Occipital lobe (tissue), 2 donors: Measurements from ENCODE around the gene JAKMIP2. TPM values are rescaled to one million over a fixed set of nuclear protein-coding genes. Genes with fewer than 3 reads are reported as not detected.

Experiments used
- DNase-seq: peaks from one replicate; lab custom pipeline; 2025; lab: John Stamatoyannopoulos, UW
- total RNA-seq: library from RNA; depleted of rRNA; stranded (reverse); fragments of >200 nt; gene quantifications from one replicate; pipeline ENCODE4 v1.2.3, GENCODE V29; 2014

JAKMIP2 gene
- total RNA-seq, 1 donor from 2014 or later: 67.7 TPM

DNA sequence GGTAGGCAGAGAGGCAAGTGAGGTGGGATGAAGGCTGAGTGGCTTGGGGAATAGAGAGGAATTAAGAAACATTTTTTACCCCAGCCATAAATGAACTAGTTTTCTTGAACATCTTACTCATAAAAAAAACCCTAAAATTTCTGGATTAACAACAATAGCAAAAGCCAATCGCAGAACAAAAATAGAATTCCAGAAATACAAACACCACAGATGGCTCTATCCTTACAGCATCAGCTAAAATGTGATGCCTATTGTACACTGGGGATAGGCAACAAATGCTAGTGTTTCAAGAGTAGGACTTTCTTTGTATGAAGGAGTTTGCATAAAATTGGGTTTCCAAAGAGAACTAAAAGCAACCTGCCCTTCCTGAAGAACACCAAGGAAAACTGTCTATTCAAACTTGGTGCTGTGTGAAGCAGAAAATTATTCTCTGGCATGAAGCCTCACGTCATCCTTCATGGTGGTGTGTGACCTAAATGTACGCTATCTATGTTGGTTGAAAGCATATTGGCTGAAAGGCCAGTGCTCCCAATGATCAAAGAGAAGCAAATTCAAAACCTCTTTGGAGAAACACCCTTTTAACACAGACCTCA lies 82.9 kb downstream of the JAKMIP2 start:
- DNase-seq: no peak

DNA sequence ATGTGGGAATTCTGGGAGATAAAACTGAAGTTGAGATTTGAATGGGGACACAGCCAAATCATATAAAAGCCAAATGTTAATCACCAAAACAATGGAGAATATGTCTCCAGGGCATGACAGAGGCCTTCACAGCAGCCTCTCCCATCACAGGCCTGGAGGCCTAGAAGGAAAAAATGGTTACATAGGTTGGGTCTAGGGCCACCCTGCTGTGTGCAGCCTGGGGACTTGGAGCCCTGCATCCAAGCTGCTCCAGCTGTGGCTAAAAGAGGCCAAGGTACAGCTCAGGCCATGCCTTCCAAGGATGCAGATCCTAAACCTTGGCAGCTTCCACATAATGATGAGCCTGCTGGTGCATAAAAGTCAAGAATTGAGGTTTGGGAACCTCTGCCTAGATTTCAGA lies 85.1 kb downstream of the JAKMIP2 start:
- DNase-seq: no peak

DNA sequence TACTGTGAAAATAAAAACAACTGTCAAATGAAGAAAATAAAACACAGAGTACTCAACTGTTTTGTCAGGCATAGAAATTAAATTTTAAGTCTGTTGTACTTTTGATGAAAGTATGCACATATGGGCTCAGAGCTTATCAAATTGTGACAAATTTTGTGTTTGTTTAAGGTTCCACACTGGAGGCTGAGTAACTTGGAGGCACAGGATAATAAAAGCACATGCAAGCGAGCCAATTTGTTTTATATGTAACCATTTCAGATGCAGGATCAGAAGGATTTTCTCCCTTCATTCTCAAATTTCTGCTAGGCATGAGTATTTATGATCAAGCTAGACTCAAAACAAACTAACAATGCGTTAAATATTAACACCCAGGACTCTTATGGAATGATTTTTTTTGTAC lies 87.8 kb downstream of the JAKMIP2 start:
- DNase-seq: no peak

DNA sequence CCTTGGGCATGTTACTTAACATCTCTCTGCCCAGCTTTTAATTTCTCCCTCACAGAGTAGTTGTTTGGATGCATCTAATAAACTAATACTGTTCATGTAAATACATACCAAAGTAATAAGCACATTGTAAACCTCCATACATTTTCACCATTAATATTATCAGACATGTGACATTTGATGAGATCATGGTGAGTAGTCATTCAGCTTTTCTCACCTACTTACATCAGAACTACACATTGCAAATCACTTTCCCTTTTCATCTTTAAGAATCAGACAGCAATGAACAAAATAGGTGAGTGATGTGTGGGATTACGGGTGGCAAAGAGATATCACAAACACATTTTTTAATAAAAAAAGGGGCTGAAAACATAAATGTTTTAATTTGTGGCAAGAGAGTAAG lies 89.3 kb downstream of the JAKMIP2 start:
- no peak for DNase-seq

DNA sequence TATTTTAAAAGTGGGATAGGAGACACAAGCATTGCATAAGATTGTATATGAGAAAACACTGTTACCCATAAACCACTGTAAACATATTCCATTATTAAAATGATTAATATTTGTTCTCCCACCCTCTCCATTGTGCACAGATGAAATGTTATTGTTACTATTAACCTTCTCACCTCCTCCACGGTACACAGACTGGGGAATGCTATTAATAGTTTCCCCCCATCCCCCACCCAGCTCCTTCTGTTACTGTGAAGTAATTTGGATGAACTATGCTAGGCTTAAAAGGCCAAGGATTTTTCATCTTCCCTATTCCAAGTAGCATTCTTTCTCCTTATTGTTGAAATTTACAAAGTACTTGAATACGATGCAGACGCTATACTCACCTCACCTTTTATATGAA lies 91.4 kb downstream of the JAKMIP2 start:
- DNase-seq: no peak

DNA sequence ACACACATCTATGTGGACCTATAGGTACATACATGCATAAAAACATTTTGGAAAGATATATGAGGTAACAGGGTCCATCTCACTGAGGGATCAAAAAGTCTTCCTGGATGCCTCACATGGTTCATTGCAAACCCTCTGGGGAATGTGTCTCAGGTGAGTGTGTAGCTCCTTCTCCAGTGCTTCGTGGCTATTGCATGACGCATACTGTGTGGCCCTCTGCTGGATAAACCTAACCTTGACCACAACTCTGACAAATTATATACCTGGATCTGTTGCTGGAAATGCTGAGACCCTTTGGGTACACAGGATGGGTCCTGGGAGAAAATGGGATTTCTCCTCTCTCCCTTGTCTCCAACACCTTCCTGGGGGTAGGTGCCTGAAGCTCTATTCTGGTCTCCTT lies 91.9 kb downstream of the JAKMIP2 start:
- DNase-seq: no peak

DNA sequence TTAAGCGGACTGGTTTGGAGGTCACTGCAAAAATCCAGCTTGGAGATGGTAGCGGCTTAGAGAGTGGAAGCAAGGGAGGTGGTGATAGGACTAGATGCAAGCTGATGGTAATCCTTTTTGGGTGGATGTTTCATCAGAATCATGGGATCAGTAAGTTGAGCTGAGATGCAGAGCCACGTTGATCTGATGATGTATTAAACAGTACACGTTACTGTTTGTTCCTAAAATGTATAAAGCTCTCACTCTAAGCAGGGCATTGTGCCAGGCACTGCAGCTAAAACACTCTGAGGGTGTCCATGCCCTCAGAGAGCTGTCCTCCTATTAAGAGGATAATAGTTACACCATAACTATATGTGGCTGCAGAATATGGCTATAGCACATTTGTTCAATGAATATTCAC lies 93.1 kb downstream of the JAKMIP2 start:
- peak; percentile 8 for DNase-seq

DNA sequence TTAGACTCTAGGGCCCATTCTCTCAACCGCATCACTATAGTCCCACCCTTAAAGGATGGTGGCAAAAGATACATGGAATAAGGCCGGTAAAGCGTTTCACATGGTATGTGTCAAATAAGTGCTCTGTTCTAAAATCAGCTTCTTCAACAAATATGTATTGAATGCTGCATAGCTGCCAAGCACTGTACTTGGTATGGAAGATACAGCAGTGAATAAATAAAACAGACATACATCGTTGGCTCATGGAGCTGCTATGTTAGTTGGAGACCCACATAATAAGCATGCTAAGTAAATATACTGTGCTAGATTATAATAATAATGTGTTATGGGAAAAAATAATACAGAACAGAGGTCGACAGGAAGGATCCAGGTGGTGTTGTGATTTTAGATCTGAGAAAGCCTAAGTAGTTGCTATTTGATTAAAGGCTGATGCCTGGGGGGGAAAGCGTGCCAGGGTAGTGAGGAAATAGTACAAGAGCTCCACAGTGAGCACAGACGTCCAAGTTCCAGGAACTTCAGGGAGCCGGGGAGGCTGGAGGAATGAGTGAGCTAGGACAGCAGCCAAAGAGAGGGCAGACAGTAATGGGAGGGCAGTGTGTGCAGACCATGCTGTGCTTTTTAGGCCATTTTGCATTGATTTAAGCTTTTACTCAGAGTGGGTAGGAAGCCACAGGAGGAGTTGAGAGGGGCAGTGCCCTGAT lies 93.7 kb downstream of the JAKMIP2 start:
- DNase-seq: peak; percentile 8

DNA sequence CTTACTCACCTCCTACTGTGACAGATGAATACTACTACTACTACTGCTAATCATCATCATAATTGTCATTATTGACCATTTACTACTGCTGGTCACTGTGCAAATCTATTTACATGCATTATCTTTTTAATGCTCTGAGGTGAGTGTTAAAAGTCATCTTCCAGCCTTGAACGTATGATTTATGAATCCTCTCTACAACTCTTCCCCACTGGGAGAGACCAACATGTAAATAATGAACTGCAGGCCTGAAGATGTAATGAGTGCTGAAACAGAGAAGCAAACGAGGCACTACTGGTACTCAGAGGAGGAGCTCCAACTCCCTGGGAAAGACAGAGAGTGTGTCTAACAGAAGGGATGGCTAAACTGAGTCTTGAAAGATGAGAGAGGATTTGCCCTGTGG lies 95.4 kb downstream of the JAKMIP2 start:
- no peak for DNase-seq

DNA sequence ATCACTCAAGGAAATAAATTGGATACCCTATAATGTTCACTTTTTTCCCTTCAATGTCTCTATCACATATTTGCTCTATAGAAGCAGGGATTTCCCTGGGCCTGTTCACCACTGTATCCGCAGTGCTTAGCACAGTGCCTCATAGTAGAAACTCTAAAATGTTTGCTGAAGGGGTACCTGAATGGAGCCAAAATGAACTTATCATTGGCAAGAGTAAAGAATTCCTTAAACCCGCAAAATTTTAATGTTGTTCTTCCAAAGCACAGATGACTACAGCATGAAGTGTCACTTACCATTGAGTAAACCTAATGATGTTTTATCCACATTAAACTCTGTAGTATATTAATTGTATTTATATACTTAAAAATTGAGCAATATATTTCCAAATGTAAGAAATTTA lies 96.1 kb downstream of the JAKMIP2 start:
- no peak for DNase-seq

DNA sequence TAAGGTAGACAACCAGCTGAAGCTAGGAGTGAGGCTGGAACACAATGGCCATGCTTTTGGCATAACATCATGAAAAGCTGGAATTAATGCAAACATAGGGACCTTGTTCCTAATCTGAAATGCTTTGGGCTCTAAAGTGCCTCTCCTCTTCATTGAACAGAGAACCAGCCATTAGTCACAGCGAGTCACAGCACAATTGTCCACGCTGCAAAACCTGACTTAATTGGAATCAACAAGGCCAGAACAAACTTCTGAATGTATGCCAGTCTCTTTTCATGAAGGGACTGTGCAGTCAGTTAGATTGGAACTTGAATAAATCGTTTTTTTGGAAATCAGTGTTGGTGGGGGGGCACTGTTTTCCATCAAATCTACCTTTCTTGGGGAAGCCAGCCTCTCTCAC lies 96.5 kb downstream of the JAKMIP2 start:
- peak; percentile 6 for DNase-seq

DNA sequence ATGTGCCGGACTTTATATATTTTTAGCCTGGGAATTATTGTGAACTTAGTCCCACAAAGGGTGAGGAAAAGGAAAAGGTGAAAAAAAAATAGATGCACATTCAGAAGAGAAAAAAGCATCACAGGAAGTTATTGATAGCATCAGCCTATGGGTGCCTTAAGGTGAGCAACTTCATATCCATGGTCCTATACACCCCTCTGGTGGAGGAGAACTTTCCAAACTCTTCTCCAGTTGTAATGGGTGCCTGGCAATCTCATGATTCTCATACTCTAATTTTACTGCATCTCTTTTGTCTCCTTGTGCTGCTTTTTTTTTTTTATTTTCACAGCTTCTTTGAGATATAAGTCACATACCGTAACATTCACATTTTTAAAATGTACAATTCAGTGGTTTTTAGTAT lies 107.4 kb downstream of the JAKMIP2 start:
- no peak for DNase-seq

DNA sequence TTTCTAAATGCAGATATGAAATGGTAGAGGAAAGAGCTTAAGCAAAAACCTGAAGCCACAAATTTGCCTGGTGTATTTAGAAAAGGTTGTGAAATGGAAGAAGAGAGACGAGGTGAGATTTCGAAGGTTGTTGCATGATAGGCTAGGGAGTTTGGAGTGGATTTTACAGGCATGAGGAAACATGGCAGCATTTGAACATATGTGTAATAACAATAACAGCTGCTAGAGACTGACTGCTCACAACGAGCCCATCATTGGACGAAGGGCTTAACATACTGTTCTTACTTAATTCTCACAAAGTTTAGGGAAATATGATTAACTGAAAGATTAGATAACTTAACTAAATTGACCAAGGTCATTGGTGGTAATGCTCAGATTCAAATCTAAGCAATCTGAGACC lies 108.1 kb downstream of the JAKMIP2 start:
- DNase-seq: no peak

DNA sequence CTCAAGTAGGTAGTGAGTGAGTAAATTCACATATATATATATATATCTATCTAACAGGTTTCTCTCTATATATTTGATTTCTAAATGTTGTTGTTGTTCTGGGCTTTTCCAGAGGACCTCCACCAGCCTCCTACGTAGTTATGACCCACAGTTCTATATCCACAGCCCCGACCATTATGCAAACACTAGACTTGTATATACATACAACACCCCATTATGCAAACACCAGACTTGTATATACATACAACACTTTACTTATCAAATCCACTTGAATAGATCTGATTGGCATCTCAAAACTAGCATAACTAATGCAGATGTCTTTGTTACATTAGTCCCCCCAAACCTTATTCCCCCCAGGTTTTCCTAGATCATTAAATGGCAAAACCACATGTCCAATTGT lies 108.7 kb downstream of the JAKMIP2 start:
- DNase-seq: no peak

DNA sequence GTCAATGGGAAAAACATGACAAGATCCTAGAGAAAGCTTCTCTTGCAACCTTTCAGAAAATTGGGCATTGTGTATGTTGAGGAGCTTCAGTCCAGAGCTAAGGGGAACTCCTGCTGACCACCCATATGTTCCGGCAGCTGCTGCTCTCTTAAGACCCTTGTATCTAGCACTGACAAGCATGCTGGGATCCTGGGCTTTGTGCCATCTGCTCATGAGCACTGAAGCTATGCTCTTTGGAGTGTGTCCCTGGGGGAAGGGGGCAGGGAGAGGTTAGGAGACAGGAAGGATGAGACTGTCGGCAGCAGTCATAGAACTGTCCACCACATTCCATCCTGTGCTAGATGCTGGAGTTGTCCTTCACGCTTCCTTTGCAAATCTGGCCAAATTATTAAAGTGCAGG lies 109.3 kb downstream of the JAKMIP2 start:
- no peak for DNase-seq

DNA sequence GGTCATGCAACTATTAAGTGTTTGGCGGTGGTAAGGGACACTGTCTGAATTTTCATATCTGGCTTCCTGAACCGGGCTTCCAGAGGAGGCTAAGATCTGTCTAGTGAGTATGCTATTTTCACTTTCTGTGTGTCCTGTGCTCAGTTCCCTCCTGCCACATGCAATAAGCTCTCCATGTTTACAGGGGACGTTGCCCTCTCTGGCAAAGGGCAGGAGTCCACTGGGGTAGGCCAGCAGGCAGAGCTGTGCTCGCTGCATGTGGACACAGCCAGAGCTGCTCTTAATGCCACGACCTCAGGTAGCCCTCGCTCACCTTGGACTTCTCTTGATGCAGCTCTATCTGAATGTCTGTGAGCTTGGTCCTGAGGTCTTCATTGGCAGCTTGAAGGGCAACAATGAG lies 111.2 kb downstream of the JAKMIP2 start:
- no peak for DNase-seq

DNA sequence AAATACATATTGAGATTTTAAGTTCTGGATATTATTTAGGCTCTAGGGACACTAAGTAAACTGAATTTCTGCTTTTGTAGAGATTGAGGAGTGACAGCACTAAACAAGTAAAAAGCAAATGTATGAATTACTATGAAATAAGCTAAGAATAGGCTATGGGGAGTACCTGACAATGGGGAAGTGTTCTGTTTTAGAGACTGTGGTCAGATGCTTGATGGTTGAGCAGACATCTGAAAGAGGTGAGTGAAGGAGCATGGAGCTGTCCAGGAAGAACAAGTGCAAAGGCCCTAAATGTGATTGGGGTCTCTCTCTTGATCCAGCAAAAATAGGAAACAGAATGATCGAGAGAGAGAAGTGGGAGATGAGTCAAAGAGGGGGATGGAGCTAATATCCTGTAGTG lies 111.7 kb downstream of the JAKMIP2 start:
- DNase-seq: no peak

DNA sequence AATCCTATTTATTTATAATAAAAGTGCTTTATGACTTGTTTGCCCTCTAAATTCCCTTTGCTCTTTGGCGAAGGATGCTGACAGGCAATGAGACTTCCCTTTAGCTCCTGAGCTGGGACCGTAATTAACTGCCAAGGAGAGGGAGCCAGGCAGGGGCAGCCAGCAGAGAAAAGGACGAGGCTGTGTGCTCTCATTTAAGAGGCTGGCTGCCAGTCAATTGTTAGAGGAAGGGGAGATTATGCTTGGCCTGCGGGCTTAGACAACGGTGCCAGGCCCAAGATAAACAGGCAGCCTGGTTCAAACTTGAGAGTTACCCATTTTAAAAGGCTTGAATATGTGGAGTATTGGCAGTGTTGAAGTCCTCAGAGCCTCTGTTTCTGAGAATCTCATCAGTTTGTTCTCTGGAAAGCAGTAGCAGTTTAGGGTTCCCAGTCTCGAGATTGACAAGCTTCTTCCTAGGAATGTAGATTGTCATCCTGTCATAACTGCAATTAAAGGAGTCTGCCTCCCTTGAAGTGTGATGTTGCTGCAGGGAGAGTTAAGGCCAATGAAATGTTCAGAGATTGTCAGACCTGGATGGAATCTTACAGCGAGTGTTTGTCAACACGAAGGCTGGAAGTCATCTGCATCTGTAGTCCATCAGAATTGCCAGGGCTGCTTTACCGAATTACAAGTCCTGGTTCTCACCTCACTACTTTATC lies 113.2 kb downstream of the JAKMIP2 start:
- no peak for DNase-seq

DNA sequence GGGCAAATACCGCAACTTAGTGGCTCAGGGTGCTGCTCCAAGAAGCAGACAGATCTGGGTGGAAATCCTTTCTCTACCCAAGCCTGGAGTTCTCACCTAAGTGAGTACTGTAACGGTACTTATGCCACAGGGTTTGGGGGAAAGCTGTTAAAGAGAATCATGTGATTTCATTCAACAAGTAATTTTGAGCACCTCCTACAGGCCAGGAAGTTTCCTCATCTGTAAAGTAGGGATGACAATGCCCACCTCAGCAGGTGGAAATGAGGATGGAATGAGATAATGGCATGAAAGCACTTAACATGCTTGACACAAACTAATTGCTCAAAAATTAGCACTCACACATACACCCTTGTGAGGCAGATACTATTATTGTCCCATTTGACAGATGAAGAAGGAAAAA lies 114.1 kb downstream of the JAKMIP2 start:
- no peak for DNase-seq

DNA sequence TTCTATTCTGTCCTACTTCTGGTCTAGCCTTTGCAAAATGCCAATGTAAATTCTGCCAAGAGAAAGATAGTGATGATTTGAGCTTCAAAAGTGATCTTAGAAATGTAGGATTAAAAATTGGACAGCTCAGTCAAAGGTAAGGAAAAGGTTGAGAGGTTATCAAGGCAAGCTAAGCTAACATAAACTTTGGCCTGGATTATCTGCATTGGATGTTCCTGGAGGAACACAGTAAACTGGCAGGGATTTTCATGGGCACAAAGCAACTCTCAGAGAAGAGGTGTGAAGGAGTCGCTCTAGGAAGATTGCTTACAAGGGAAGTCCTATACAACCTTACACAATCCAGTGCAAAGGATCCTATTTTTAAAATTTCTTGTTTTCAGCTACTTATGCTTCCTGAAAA lies 115.2 kb downstream of the JAKMIP2 start:
- no peak for DNase-seq

DNA sequence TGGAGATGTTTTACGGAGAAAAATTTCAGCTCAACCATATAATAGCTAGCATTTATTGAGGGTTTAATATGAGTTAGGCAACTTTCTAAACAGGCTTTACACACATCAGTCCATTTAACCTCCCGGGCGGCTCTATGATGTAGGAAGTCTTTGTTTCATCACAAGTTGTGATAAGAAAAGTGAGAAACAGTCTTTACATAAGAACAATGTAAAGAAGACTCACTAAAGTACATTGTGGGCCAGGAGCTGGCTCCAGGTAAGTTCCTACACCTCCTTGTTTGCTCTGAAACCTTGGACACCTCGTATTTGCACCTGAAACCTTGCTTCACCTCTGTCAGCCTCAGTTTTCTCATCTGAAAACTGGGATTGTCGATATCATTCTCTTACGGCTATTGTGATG lies 116.1 kb downstream of the JAKMIP2 start:
- no peak for DNase-seq

DNA sequence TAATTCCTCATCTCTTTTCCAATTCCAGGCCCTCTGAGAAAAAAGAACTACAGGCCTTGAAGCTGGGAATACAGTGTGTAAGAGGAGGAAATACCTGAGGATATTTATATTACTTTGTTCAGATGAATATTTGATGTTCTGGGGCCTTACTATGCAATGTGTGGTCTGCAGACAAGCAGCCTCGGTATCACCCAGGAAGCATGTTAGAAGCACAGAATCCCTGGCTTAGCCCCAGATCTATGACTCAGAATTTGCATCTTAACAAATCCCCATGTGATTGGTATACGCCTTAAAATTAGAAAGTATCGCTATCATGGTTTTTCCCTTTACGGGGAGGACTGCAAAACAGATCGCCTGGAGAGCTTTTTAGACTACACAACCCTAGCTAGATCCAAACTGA lies 121.0 kb downstream of the JAKMIP2 start:
- peak; percentile 39 for DNase-seq
